NCI-H524 (cell line): Measurements from ENCODE around the gene SPATA24.
A peak's percentile ranks its signal among the peaks of the same experiment; 100 is the strongest.
"Not testable (repeated sequence)": the region's sequence is repeated elsewhere in the genome, so short reads cannot be mapped to it uniquely, and the experiment has no call there.

Experiments used
- DNase-seq, 2 experiments: peaks; one replicate each; lab custom pipeline; 2025; lab: John Stamatoyannopoulos, UW

Gene SPATA24

GRCh38 chr5:139394654-139395566 is 9.0 kb downstream of the SPATA24 start, which contains the start of gene PROB1:
TSS of gene PROB1 (minus strand) at chr5:139395104. CDS start at chr5:139395081, 23 bp downstream.
- no peak for DNase-seq

- DNase-seq, result peak; percentile 21 to 50
Measured at GRCh38 chr5:139394123-139394653, 9.7 kb downstream of the SPATA24 start.

DNA sequence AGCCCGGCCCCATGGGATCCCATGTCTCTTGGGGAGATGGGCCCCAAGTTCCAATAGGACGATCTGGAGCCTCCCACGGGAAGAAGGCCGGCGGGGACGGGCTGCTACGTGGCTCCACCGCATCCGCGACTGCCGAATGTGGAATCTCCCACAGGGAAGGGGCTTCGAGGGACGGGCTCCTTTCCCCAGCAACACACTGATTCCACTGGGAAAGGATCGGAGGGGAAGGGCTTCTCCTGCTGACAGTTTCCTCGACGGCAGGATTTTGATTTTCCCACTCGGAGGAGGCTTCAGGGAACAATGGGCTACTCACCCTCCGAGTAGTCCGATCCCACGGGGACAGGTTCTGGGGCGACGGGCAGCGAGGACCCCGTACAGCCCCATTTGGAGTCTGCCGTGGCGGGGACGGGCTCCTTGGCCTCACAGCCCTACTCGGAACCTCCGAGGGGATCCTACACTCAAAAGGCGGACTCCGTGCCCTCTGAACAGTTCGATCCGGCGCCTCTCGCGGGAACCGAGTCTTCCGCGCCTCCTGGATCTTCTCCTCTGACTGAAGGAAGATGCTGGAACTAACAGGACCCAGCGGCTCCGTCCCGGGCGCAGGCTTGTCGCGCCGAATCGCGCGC is 10.3 kb downstream of the SPATA24 start:
- DNase-seq, result no peak

GRCh38 chr5:139392678-139393496 is 11.0 kb downstream of the SPATA24 start:
- DNase-seq, result peak; percentile 29 to 56

- no peak for DNase-seq
Measured at GRCh38 chr5:139392324-139392677, 11.6 kb downstream of the SPATA24 start.

- no peak for DNase-seq
Measured at GRCh38 chr5:139391570-139392323, 12.1 kb downstream of the SPATA24 start.

GRCh38 chr5:139390639-139391569 is 13.0 kb downstream of the SPATA24 start:
- no peak for DNase-seq

DNA sequence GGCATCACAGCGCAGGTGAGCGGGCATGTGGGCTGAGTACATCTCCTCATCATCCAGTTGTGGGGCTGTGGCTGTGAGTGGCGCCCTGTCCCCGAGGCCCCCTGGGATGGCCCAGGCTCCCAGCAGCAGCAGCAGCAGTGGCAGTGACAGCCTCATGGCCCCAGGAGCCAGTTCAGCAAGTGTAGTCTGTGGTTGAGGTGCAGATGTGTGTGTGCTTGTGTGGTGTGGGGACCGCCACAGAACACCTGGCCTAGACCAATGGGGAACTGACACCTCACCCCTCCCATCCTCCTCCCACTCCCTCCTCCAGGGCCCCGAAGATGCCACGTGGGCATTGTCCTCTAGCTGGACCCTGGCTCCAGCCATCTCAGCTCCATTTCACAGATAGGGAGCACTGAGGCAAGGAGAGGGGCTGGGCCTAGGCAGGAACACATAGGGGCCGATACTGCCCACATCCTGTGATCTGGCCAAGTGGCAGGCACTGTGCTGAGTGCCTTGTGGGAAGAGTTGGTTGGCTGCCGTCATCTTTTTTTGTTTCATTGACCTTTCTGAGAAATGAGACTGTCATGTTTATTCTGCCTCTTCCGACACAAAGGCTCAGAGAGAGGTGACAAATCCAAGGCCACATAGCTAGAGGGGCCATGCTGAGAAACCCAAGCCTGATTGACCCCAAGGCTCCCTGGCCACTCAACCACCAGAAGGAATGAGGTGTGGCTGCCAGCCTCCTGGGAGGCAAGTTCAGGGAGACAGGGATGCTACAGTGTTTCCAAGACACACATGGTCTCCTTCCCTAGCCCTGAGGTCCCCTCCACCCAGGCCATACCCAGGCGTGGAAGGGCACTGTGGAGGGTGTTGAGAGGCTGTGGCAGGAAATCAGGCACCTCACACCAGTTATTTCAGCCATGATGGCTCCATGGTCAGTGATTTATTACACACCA is 13.9 kb downstream of the SPATA24 start, which contains the start of gene MZB1:
TSS of gene MZB1 (minus strand) at position 213 of the 938 bp plus-strand sequence. CDS start at position 156, 57 bp downstream.
- DNase-seq, result no peak

GRCh38 chr5:139388198-139388821 is 15.6 kb downstream of the SPATA24 start:
- no peak for DNase-seq

DNA sequence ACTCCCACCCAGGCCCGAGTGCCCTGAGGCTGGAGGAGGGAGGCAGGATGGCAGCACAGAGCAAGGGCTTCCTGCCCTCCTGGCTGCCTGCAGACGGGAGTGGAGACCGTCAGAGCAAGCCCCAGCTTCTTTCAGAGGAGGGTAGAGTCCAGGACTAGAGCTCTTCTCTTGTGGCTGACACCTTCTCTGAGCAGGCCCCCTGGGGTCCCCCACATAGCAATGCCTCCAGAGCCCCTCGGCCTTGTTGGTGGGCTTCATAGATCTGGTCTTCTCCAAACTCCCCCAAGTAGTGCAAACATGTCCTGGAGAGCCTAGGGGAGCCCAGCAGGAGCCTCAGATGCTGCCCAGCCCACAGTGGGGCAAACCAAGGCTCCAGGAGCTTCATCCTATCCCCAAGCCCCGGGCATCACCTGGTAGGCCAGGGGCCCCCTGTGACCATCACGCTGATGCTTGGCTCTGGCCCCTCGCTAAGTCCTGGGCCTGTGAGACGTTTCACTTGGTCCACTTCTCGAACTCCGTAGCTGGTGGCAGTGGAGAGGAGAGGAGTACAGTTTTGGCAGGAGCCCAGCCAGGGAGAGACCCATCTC is 16.2 kb downstream of the SPATA24 start:
- DNase-seq, result no peak

DNA sequence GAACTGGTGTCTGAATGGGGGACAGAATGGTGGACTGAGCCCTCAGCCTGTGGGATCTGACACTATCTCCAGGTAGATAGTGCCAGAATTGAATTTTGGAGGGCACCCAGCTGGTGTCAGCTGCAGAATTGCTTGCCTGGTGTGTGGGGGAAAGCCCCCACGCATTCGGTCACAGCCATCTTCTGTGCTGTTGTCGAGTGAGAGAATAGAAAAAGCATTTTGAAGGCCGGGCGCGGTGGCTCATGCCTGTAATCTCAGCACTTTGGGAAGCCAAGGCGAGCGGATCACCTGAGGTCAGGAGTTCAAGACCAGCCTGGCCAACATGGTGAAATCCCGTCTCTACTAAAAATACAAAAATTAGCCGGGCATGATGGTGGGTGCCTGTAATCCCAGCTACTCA is 16.9 kb downstream of the SPATA24 start:
- DNase-seq, result not testable (repeated sequence)

DNA sequence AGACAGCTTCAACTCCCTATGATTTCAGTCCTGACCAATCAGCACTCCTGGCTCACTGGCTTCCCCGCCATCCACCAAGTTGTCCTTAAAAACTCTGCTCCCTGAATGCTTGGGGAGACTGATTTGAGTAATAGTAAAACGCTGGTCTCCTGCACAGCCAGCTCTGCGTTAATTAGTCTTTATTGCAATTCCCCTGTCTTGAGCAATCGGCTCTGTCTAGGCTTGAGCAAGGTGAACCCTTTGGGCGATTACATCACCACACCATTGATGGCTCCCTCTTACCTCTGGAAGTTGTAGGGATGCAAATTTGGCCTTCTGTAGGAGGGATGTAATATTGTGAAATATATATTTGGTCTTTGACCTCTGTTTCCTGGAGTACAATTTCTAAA is 17.8 kb downstream of the SPATA24 start:
- no peak for DNase-seq

GRCh38 chr5:139385061-139386049 is 18.5 kb downstream of the SPATA24 start:
- no peak for DNase-seq

GRCh38 chr5:139384591-139385051 is 19.3 kb downstream of the SPATA24 start:
- no peak for DNase-seq

- DNase-seq, result no peak
Measured at GRCh38 chr5:139383993-139384590, 19.8 kb downstream of the SPATA24 start.

GRCh38 chr5:139383275-139383992 is 20.5 kb downstream of the SPATA24 start, which contains the start of gene SLC23A1:
TSS of gene SLC23A1 (minus strand) at chr5:139383297. CDS start at chr5:139383253, 44 bp downstream.
- no peak for DNase-seq
